Mammary epithelial cell (primary cell): ENCODE measurements around the gene SGIP1.

Source experiments
- CTCF ChIP-seq, 2 donors: IDR thresholded peaks in 1 of 2; conservative IDR thresholded peaks in 1 of 2; 2 replicates each; pipeline ENCODE4 v1.5.1; 2011 to 2012; ENCODE audit warnings: inconsistent platforms in 2 of 2, low read length in 2 of 2, mild to moderate bottlenecking in 2 of 2, control low read depth in 1 of 2, low read depth in 1 of 2; ENCODE audit not compliant: insufficient read depth in 1 of 2; ENCODE audit errors: extremely low read depth in 1 of 2
- EZH2 ChIP-seq: IDR thresholded peaks from 2 replicates; pipeline ENCODE4 v1.6.1; 2012; ENCODE audit warnings: low read length, inconsistent platforms, borderline replicate concordance

GRCh38 chr1:66775646-66776045 is 241.7 kb downstream of the SGIP1 start:
- TF ChIP-seq CTCF (conservative IDR thresholded peaks at IDR 0.05 in 1 of 2, IDR thresholded peaks at IDR 0.05 in 1 of 2; ENCODE audit: extremely low read depth in 1 of 2, insufficient read depth in 1 of 2, low read depth in 1 of 2, low read length in 2 of 2) (no peak), EZH2 (no peak)
